GM21576 (cell line): Measurements from ENCODE around the gene GLT1D1.
"Not testable (repeated sequence)": the region's sequence is repeated elsewhere in the genome, so short reads cannot be mapped to it uniquely, and the experiment has no call there.

ENCODE experiments used
- ATAC-seq: cut with Tn5 transposase; IDR thresholded peaks from one replicate; pipeline ENCODE4 v1.9.1; 2021; ENCODE audit warnings: mild to moderate bottlenecking, moderate library complexity; ENCODE audit not compliant: unreplicated experiment

GLT1D1 gene

GRCh38 chr12:128852885-128853599, at the start of gene GLT1D1:
Gene GLT1D1, plus strand, starts transcription at chr12:128853478. Its CDS starts 104 bp downstream, at chr12:128853582.
- ATAC-seq: no peak

- ATAC-seq: no peak
Measured at GRCh38 chr12:128803788-128804187, 49.5 kb upstream of the GLT1D1 start.

- ATAC-seq: no peak
Measured at GRCh38 chr12:128804762-128805161, 48.5 kb upstream of the GLT1D1 start.

- ATAC-seq: not testable (repeated sequence)
Measured at GRCh38 chr12:128805406-128805805, 47.9 kb upstream of the GLT1D1 start.

GRCh38 chr12:128806573-128806972, 46.7 kb upstream of the GLT1D1 start:
- ATAC-seq: no peak

GRCh38 chr12:128807161-128807724, 46.0 kb upstream of the GLT1D1 start:
- no peak for ATAC-seq

GRCh38 chr12:128808651-128809050, 44.6 kb upstream of the GLT1D1 start:
- no peak for ATAC-seq

- ATAC-seq: peak; percentile 65
Measured at GRCh38 chr12:128810182-128811127, 42.8 kb upstream of the GLT1D1 start.

GRCh38 chr12:128811806-128812205, 41.5 kb upstream of the GLT1D1 start:
- ATAC-seq: no peak

GRCh38 chr12:128813392-128813791, 39.9 kb upstream of the GLT1D1 start:
- no peak for ATAC-seq

GRCh38 chr12:128813883-128814282, 39.4 kb upstream of the GLT1D1 start:
- ATAC-seq: no peak

- ATAC-seq: no peak
Measured at GRCh38 chr12:128814411-128815261, 38.6 kb upstream of the GLT1D1 start.

GRCh38 chr12:128815779-128816642, 37.3 kb upstream of the GLT1D1 start:
- no peak for ATAC-seq

- ATAC-seq: no peak
Measured at GRCh38 chr12:128816643-128816920, 36.7 kb upstream of the GLT1D1 start.

- ATAC-seq: peak; percentile 40
Measured at GRCh38 chr12:128817111-128818015, 35.9 kb upstream of the GLT1D1 start.

- ATAC-seq: peak; percentile 43
Measured at GRCh38 chr12:128818065-128819022, 34.9 kb upstream of the GLT1D1 start.

GRCh38 chr12:128819293-128820144, 33.8 kb upstream of the GLT1D1 start:
- ATAC-seq: no peak
